SJCRH30 (cell line): ENCODE data around the gene HOXB2. TPM values are rescaled to one million over a fixed set of nuclear protein-coding genes. Genes with fewer than 3 reads are reported as not detected.

ENCODE experiments used
- DNase-seq, 2 experiments: peaks; one replicate each; pipeline ENCODE4 v3.0.0-alpha.2; 2015 to 2020
- H3K27ac ChIP-seq: fragments of 250-450 bp; sonication (Bioruptor Pico); 2 replicates; pipeline ENCODE4 v1.5.1; 2020; ENCODE audit warnings: mild to moderate bottlenecking, moderate library complexity
- H3K27me3 ChIP-seq: fragments of 250-450 bp; sonication (Bioruptor Pico); 2 replicates; pipeline ENCODE4 v1.5.1; 2020; ENCODE audit warnings: mild to moderate bottlenecking, moderate library complexity
- H3K36me3 ChIP-seq: fragments of 250-450 bp; sonication (Bioruptor Pico); 2 replicates; pipeline ENCODE4 v1.5.1; 2020; ENCODE audit warnings: mild to moderate bottlenecking, moderate library complexity
- H3K4me1 ChIP-seq: fragments of 250-450 bp; sonication (Bioruptor Pico); 2 replicates; pipeline ENCODE4 v1.5.1; 2020; ENCODE audit warnings: mild to moderate bottlenecking, moderate library complexity
- H3K4me3 ChIP-seq: fragments of 250-450 bp; sonication (Bioruptor Pico); 2 replicates; pipeline ENCODE4 v1.5.1; 2020; ENCODE audit warnings: mild to moderate bottlenecking, moderate library complexity
- H3K9me3 ChIP-seq: fragments of 250-450 bp; sonication (Bioruptor Pico); replicated peaks from 2 replicates; pipeline ENCODE4 v1.5.1; 2020; ENCODE audit warnings: mild to moderate bottlenecking, moderate library complexity
- total RNA-seq: library from RNA; depleted of rRNA; stranded (reverse); fragments of >200 nt; shearing (Covaris generic); gene quantifications from 2 replicates; pipeline ENCODE4 v1.2.3, GENCODE V29; 2014

HOXB2 gene
- total RNA-seq, 1 experiment from 2014 or later, result 7.6 TPM

DNA sequence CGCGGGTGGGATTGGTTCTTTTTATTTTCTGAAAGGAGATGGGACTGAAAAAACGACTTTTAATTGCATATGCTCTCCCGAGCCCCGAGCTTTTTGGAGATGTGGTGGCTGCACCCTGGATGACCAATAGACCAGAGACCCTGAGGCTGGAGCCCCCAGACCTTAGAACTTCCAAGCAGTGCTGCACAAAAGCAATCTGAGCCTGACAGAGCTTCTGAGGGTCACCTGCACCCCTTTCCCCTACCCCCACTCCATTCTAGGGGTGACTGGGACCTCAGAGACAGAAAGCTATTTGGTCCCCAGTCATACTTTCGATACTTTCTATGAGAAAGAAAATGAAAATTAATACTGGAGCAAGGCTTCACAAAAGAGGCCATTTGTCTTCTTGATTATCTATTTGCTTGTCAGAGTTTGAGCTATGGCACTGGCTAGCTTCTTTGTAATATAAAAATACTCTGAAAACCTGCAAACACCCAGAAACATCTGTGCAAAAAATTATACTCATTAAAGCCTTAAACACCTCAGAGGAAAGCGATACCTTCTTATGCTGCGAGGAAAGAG is 29.7 kb upstream of the HOXB2 start:
- no peak overlapping the region for H3K27ac ChIP-seq
- H3K27me3 ChIP-seq, result no peaks in the 10 kb centered on the region
- no peaks in the 10 kb centered on the region for H3K9me3 ChIP-seq
- 0 out of 2 replicates have a peak, but pooled peaks cover 4% of the 10 kb centered on the region for H3K4me1 ChIP-seq
- no peak for DNase-seq
- no peak overlapping the region for H3K4me3 ChIP-seq
- H3K36me3 ChIP-seq, result no peaks in the 10 kb centered on the region

DNA sequence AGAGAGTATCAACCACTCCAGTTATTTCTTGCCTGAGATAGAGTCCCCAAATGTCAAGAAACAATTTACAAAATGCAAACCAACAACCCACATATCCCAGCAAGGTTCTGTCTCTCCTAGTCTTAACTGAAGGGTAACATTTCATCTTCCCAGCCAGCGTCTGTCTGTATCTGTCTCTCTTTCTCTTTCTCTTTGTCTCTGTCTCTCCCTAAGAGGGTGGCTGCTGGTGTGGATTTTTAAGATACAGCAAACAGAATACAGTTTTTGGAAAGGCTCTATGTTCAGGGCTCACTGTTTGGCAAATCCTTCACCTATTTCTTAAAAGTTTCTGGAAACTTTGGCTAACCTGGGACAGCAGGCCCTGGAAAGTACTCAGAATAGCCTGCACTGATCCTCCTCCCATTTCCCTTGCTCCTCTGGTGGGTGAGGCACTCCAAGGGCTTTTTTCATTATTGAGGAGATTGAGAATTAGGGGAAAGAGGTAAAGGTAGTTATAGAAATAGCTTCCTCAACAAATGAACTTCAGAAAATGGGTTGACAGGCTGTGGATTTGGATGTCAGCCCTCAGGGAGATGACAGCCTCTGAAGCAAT is 27.0 kb upstream of the HOXB2 start:
- Histone ChIP-seq H3K27ac (no peak overlapping the region), H3K9me3 (no peaks in the 10 kb centered on the region), H3K27me3 (no peaks in the 10 kb centered on the region), H3K36me3 (no peaks in the 10 kb centered on the region), H3K4me1 (0 out of 2 replicates have a peak, but pooled peaks cover 6% of the 10 kb centered on the region), H3K4me3 (no peak overlapping the region)
- DNase-seq, result no peak

DNA sequence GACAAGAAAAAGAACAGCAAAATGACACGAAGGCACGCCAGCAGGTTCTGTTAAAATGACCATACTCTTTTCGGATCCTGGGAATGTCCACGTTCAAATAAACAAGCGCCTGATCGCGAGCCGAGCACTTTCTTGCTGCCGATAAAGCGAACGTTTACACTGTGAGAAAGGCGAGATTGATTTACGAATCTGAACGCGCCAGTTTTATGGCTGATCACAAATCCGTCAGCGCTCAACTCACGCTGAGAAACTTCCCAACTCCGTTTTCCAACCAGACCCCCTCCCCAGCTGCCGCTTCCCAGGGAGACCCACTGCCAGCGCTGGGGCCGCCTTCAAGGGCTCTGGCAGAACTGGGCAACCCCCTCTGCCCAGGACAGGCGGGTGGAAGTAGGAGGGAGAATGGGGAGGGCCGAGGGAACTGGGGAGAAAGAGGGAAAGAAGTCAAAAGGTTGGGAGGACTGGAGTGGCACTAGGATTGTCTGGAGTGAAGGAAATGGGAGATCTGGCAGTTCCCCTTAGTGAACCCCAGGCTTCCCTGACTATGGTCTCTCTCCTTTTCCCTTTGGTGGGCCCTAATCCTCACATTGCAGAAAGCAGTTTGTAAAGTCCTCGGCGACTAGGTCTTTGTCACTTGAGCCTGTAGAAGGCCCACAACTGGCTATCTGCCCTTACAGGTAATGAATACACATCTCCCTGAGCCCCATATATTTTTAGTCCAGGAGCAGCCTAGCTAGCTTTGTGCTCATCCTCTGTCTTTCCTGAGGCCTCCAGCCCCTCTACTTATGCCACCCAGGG is 26.3 kb upstream of the HOXB2 start:
- Histone ChIP-seq H3K4me1 (0 out of 2 replicates have a peak, but pooled peaks cover 4% of the 10 kb centered on the region), H3K27ac (no peak overlapping the region), H3K4me3 (no peak overlapping the region), H3K36me3 (no peaks in the 10 kb centered on the region), H3K9me3 (no peaks in the 10 kb centered on the region), H3K27me3 (no peaks in the 10 kb centered on the region)
- DNase-seq, result no peak

DNA sequence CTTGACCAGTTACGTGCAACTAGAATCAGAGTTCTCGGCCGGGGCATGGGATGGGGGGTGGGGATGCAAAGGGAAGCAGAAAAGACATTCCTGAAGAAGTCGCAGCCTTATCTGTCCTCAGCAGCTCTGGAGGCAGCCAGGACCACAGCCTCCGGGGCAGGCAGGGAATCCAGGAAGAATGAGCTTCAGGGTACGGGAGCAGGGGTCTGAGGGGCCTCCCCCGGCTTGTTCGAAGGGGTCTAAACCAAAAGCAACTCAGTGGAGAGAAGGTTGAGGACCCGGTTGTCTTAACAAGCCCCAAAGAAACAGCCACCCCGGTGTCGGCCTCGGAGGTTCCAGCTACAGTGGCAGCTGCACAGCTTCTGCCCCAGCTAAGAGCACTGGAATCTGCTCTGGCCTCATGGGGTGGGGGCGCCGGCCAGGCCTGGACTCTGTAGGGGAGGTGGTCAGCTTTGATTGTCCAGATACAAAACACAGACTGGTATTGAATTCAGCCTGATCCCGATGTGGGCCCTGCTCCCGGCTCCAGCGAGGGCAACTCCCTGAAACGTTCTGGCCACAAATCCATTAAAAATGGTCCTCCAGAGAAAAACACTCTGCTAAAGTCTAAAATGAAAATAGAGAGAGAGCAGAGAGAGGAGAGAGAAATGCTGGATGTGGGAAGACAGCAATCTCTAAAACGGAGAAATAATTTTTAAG is 25.6 kb upstream of the HOXB2 start:
- H3K27me3 ChIP-seq, result no peaks in the 10 kb centered on the region
- H3K27ac ChIP-seq, result no peak overlapping the region
- no peak for DNase-seq
- H3K9me3 ChIP-seq, result no peaks in the 10 kb centered on the region
- 0 out of 2 replicates have a peak, but pooled peaks cover 4% of the 10 kb centered on the region for H3K4me1 ChIP-seq
- no peak overlapping the region for H3K4me3 ChIP-seq
- no peaks in the 10 kb centered on the region for H3K36me3 ChIP-seq

DNA sequence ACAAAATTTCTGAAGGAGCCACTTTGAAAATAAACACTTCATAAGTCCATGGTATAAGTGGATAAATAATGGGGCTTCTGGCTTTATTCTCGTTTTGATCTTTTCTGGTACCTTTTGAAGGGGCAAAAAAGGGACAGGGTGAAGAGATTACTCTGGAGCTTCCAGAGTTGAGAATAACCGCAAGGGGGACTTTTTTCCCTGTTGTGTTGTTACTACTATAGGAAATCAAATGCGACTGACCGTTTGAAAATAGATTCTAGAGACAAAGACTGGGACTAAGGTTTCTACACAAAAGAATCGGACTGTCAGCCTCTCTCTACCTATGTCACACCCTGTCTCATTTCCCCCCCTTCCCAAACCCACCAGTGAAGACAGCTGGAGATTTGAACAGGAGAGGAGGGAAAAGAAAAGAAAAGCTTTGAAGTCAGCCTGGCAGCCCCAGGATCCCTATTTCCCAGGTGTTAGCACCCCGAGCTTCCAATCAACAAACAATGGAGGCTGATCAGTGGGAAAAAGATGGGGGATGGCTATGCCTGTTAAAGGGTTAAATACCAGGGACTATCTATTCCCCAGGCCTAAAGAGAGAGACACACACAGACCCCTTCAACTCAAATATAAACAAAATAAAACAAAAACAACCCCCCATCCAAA is 24.9 kb upstream of the HOXB2 start:
- Histone ChIP-seq H3K4me3 (no peak overlapping the region), H3K4me1 (0 out of 2 replicates have a peak, but pooled peaks cover 4% of the 10 kb centered on the region), H3K27me3 (no peaks in the 10 kb centered on the region), H3K36me3 (no peaks in the 10 kb centered on the region), H3K9me3 (no peaks in the 10 kb centered on the region), H3K27ac (no peak overlapping the region)
- no peak for DNase-seq

DNA sequence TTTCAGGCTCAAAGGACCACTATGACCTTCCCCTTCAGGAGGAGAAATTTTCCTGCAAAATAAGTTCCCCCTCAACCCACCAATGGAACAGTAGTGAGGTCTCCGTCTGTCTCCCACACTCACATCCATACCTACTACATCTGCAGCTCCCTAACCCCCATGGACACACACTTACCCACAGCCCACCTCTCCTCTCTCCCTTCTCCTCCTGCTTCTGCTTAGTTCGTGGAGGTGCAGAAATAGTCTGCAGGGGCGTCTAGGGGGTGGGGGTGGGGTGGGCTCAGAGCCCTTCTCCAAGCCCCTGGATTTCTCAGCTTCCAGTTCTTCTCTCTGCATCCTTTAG is 24.3 kb upstream of the HOXB2 start:
- Histone ChIP-seq H3K9me3 (no peaks in the 10 kb centered on the region), H3K36me3 (no peaks in the 10 kb centered on the region), H3K27me3 (no peaks in the 10 kb centered on the region), H3K27ac (no peak overlapping the region), H3K4me3 (no peak overlapping the region), H3K4me1 (0 out of 2 replicates have a peak, but pooled peaks cover 4% of the 10 kb centered on the region)
- DNase-seq, result no peak

DNA sequence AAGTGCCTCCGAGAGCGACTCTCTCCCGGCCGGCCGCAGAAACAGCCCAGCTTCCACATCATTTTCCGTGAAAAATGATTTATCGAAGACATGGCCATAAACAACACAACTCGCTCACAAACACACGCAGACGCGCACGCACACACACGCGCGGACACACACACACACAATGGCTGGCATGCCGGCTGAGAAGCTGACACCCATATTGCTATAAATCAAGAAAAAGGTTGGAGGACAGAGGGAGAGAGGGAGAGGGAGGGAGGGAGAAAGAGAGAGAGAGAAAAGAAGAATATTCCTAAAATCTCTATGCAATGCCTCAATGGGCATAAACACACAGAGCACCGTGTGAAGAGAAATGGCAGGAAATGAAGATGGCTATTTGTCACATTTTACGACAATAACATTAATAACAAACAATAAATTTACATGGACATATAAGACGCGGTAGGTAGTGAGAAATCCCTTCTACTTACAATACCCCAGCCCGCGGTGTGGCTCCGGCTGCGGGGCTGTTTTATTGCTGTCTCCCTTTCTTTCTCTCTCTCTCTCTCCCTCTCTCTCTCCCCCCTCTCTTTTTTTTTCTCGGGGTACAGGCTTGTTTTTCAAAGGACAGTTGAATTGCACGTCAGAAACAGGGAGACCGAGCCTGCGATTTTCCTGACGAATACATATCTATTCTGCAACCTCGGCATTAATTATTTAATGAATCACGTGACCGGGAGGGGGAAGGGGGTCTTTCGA is 23.8 kb upstream of the HOXB2 start:
- no peak overlapping the region for H3K4me3 ChIP-seq
- H3K9me3 ChIP-seq, result no peaks in the 10 kb centered on the region
- no peaks in the 10 kb centered on the region for H3K36me3 ChIP-seq
- no peaks in the 10 kb centered on the region for H3K27me3 ChIP-seq
- 0 out of 2 replicates have a peak, but pooled peaks cover 4% of the 10 kb centered on the region for H3K4me1 ChIP-seq
- no peak for DNase-seq
- no peak overlapping the region for H3K27ac ChIP-seq

DNA sequence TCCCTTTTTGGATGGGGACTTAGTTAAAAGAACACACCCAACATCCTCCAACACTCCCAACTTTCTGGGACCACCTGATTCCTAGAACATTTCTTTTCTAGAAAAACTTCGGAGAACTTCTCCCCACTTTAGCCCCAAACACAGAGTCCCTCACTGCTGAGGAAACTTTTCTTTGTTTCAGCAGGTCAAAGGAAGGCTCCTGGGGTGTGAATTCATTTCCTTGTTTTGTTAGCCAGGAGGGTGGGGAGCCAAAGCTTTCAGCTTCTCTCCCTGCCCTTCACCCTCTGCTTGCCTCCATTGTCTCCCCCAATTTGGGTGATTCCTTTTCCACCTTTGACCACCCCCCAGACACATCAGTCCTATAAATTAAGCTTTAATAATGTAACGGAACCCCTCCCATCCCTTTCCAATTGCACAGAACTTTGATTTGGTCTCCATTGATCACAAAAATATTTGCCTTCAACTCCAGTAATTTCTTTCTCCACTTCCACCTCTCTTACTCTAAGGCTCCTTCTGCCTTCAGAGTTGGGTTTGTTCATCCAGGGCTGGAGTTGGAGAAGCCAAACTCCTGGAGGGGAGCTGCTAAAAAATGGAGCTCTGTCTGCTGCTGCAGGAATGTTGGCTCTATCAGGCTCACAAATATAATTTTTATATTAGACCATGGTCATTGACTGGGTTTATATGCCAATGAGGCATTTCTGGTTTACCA is 22.9 kb upstream of the HOXB2 start:
- Histone ChIP-seq H3K36me3 (no peaks in the 10 kb centered on the region), H3K4me3 (no peak overlapping the region), H3K4me1 (0 out of 2 replicates have a peak, but pooled peaks cover 4% of the 10 kb centered on the region), H3K9me3 (no peaks in the 10 kb centered on the region), H3K27me3 (no peaks in the 10 kb centered on the region), H3K27ac (no peak overlapping the region)
- DNase-seq, result no peak

DNA sequence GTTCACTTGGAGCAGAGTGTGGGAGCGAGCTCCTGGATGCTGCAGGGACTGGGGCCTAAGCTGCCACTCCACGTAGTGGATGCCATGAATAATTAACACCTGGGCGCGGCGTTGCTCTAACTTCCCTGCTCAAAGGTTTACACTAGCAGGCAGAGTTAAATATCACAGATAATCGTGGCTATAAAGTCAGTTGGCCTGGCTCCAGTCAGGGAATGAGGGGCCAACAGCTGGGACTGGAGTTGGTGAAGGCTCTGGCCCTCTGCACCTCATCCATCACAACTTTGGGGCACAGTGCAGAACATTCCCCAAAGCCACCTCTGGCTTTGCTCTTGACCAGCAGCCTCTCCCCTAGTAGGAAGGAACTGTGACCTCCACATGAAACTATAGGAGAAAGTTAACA is 22.3 kb upstream of the HOXB2 start:
- H3K4me1 ChIP-seq, result 0 out of 2 replicates have a peak, but pooled peaks cover 4% of the 10 kb centered on the region
- H3K27me3 ChIP-seq, result no peaks in the 10 kb centered on the region
- H3K27ac ChIP-seq, result no peak overlapping the region
- DNase-seq, result no peak
- no peak overlapping the region for H3K4me3 ChIP-seq
- no peaks in the 10 kb centered on the region for H3K9me3 ChIP-seq
- H3K36me3 ChIP-seq, result no peaks in the 10 kb centered on the region

DNA sequence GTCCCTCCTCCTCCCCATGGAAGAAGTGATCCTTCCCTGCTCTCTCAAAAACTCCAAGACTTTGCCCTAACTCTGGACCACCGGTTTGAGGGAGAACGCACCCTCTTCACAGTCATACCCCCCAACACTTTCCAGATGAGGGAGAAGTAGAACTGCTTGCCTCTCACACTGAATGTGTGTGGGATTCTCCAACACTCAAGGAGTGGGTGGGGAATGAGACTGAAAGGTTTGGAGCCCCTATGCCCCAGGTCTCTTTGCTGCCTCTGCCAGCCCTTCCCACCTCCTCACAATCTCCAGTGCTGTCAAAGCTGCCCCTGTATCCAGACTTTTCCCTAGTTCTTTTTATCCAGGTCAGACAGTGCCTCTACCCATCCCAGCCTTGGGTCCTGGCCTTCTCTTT is 21.8 kb upstream of the HOXB2 start:
- Histone ChIP-seq H3K4me1 (0 out of 2 replicates have a peak, but pooled peaks cover 4% of the 10 kb centered on the region), H3K4me3 (no peak overlapping the region), H3K27ac (no peak overlapping the region), H3K9me3 (no peaks in the 10 kb centered on the region), H3K27me3 (no peaks in the 10 kb centered on the region), H3K36me3 (no peaks in the 10 kb centered on the region)
- no peak for DNase-seq

DNA sequence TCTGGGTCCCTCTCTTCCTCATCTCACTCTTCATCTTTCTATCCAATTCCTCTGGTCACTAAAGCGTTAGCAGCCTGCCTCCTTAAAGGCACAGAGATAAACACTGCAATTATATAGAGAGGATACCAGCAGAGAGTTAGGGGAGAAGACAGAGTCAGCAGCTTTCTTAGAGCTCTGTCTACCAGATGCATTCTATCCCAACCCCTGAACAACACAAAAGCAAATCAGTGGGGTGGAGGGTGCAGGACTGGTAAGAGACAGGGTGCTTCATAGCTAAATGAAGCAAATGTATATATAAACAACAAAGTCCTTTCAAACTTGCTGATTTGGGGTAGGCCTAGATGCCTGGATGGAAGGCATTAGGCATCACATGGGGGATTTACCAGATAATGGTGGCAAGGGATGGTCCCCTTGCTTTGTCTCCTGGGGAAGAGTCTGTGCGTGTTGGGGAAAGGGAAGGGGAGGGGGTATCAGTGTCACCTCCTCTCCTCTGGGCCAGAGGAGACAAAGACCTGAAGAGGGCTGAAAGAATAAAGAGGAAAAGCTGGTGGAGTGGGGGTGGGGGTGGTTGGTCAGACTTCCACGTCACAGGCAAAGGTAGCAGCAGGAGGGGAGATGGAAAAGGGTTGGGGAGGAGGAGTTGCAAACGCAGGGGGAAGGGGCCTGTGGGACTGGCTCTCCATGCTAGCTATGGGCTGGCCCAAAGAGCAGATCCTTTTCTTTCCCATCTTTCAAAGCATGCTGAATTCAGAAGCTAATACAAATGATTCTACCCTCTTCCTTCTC is 21.2 kb upstream of the HOXB2 start:
- DNase-seq, result no peak
- Histone ChIP-seq H3K9me3 (no peaks in the 10 kb centered on the region), H3K27ac (no peak overlapping the region), H3K4me1 (0 out of 2 replicates have a peak, but pooled peaks cover 4% of the 10 kb centered on the region), H3K27me3 (no peaks in the 10 kb centered on the region), H3K4me3 (no peak overlapping the region), H3K36me3 (no peaks in the 10 kb centered on the region)

DNA sequence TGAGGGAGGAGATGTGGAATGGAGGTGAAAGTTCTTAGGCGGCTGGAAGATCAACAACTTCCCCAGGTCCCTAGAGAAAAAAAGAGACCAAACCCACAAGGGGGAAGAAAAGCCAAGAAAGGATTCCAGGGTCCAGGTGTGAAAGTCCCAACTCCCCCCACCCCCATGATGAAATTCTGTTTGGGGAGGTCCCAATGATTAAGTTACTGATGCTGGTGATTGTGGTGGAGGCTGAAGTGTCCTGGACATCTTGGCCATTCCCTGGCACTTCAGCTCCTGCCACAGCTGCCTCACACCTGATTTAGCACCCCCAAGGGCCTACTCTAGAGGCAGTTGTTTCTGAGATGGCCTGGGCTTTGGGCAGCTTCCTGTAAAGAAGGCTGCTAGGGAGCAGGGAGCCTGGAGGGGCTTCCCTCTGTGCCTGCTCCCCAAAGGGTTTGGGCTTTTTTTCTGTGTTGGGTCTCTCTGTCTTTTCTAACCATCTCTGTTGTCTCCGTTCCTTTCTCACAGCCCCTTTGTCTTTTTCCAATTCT is 20.2 kb upstream of the HOXB2 start:
- Histone ChIP-seq H3K9me3 (no peaks in the 10 kb centered on the region), H3K4me3 (no peak overlapping the region), H3K36me3 (no peaks in the 10 kb centered on the region), H3K27ac (no peak overlapping the region), H3K27me3 (no peaks in the 10 kb centered on the region), H3K4me1 (0 out of 2 replicates have a peak, but pooled peaks cover 4% of the 10 kb centered on the region)
- DNase-seq, result no peak
